ENCODE measurements around the gene SACM1L.

Gene SACM1L

GRCh38 chr3:45654397-45654944 is 34.7 kb upstream of the SACM1L start:
- Histone ChIP-seq H3K4me1 (ENCODE audit: control insufficient read depth, low read depth, low read length) (no peaks in the 10 kb centered on the region), H2BK5ac (ENCODE audit: low read length) (no peak overlapping the region), H3K4me3 (ENCODE audit: low read length) (no peak overlapping the region), H3K27ac (ENCODE audit: low read depth, low read length) (no peak overlapping the region), H3K36me3 (ENCODE audit: control insufficient read depth, insufficient read depth, low read length) (no peaks in the 10 kb centered on the region), H3K27me3 (ENCODE audit: insufficient read depth, low read length, poor library complexity) (no peaks in the 10 kb centered on the region), H3K9ac (ENCODE audit: low read length) (no peak overlapping the region), H3K4ac (ENCODE audit: low read depth, low read length) (no peak overlapping the region), H3K79me1 (ENCODE audit: low read length) (peaks cover 1% of the 10 kb centered on the region), H3K79me2 (ENCODE audit: control insufficient read depth, insufficient read depth, low read length) (no peaks in the 10 kb centered on the region), H3K18ac (ENCODE audit: low read length) (no peak overlapping the region), H3K4me2 (ENCODE audit: low read length) (no peak overlapping the region), H4K5ac (ENCODE audit: low read length) (no peak overlapping the region), H3K23ac (ENCODE audit: low read length) (no peak overlapping the region), H2AK5ac (ENCODE audit: low read length) (no peak overlapping the region), H3K56ac (ENCODE audit: low read length) (no peak overlapping the region), H2BK15ac (replicated peaks; ENCODE audit: low read depth) (no peak overlapping the region), H2BK120ac (ENCODE audit: low read depth, low read length) (no peak overlapping the region), H4K8ac (ENCODE audit: low read depth, low read length) (no peak overlapping the region)
- DNase-seq = no peak
- WGBS (ENCODE audit: extremely low coverage, insufficient coverage, low lambda C conversion rate) = no CpG with 5 or more reads among the region's 6 CpGs

DNA sequence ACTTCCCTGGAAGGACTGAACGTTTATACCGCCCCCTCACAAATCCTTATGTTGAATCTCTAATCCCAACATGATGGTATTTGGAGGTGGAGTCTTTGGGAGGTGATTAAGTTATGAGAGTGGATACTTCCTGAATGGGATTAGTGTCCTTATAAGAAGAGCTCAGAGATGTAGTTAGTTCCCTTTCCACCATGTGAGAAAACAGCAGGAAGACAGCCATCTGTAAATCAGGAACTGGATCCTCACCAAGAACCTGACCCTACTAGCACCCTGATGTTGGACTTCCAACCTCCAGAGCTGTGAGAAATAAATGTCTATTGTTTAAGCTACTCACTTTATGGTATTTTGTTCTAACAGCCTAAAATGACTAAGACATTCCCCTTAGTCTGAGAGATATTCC is 33.3 kb upstream of the SACM1L start:
- Histone ChIP-seq H3K18ac (ENCODE audit: low read length) (no peak overlapping the region), H3K36me3 (ENCODE audit: control insufficient read depth, insufficient read depth, low read length) (no peaks in the 10 kb centered on the region), H3K27me3 (ENCODE audit: insufficient read depth, low read length, poor library complexity) (no peaks in the 10 kb centered on the region), H2BK5ac (ENCODE audit: low read length) (no peak overlapping the region), H3K4ac (ENCODE audit: low read depth, low read length) (no peak overlapping the region), H3K4me2 (ENCODE audit: low read length) (no peak overlapping the region), H4K8ac (ENCODE audit: low read depth, low read length) (no peak overlapping the region), H3K23ac (ENCODE audit: low read length) (no peak overlapping the region), H3K79me1 (ENCODE audit: low read length) (peaks cover 1% of the 10 kb centered on the region), H2AK5ac (ENCODE audit: low read length) (no peak overlapping the region), H3K9ac (ENCODE audit: low read length) (no peak overlapping the region), H3K27ac (ENCODE audit: low read depth, low read length) (no peak overlapping the region), H3K4me3 (ENCODE audit: low read length) (no peak overlapping the region), H3K4me1 (ENCODE audit: control insufficient read depth, low read depth, low read length) (no peaks in the 10 kb centered on the region), H2BK15ac (replicated peaks; ENCODE audit: low read depth) (no peak overlapping the region), H2BK120ac (ENCODE audit: low read depth, low read length) (no peak overlapping the region), H3K79me2 (ENCODE audit: control insufficient read depth, insufficient read depth, low read length) (no peaks in the 10 kb centered on the region), H3K56ac (ENCODE audit: low read length) (no peak overlapping the region), H4K5ac (ENCODE audit: low read length) (no peak overlapping the region)
- DNase-seq = no peak
- no CpG with 5 or more reads among the region's 2 CpGs for WGBS (ENCODE audit: extremely low coverage, insufficient coverage, low lambda C conversion rate)

DNA sequence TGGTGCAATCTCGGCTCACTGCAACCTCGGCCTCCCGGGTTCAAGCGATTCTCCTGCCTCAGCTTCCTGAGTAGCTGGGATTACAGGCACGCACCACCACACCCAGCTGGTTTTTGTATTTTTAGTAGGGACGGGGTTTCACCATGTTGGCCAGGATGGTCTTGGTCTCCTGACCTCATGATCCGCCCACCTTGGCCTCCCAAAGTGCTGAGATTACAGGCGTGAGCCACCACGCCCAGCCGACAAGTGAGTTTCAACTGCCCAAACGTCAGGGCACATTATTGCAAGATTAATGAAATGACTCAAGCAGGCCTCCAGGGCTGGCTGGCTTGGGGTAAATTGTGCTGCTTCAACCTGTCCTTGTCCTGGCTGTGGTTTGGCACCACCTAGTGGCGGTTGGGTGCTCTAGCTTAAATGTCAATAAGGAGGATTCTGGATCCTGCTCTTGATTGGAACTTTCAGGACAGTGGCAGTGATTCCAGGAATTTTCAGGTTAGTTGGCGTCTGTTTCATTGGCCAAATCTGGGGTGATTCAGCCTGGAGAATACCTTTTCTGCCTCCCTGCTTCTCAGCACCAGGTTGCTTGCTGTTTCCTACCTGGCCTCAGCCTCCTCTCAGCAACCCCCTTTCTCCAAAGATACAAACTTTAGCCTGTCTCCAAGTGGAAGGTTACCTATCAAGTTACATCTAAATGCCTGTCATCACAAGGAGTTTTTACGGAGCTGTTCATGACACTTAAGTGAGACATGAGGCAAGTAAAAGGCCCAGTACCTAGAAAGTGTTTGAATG is 32.4 kb upstream of the SACM1L start:
- no peak overlapping the region for H4K8ac ChIP-seq (ENCODE audit: low read depth, low read length)
- H3K4ac ChIP-seq (ENCODE audit: low read depth, low read length) = no peak overlapping the region
- no peak overlapping the region for H2BK5ac ChIP-seq (ENCODE audit: low read length)
- peaks cover 1% of the 10 kb centered on the region for H3K79me1 ChIP-seq (ENCODE audit: low read length)
- H4K5ac ChIP-seq (ENCODE audit: low read length) = no peak overlapping the region
- no peak overlapping the region for H3K18ac ChIP-seq (ENCODE audit: low read length)
- H3K9ac ChIP-seq (ENCODE audit: low read length) = no peak overlapping the region
- H2BK120ac ChIP-seq (ENCODE audit: low read depth, low read length) = no peak overlapping the region
- H3K27ac ChIP-seq (ENCODE audit: low read depth, low read length) = no peak overlapping the region
- no peaks in the 10 kb centered on the region for H3K27me3 ChIP-seq (ENCODE audit: insufficient read depth, low read length, poor library complexity)
- no peak overlapping the region for H3K23ac ChIP-seq (ENCODE audit: low read length)
- no peak overlapping the region for H3K56ac ChIP-seq (ENCODE audit: low read length)
- H3K79me2 ChIP-seq (ENCODE audit: control insufficient read depth, insufficient read depth, low read length) = no peaks in the 10 kb centered on the region
- no peak overlapping the region for H2AK5ac ChIP-seq (ENCODE audit: low read length)
- H3K36me3 ChIP-seq (ENCODE audit: control insufficient read depth, insufficient read depth, low read length) = no peaks in the 10 kb centered on the region
- no peak overlapping the region for H3K4me2 ChIP-seq (ENCODE audit: low read length)
- no CpG with 5 or more reads among the region's 14 CpGs for WGBS (ENCODE audit: extremely low coverage, insufficient coverage, low lambda C conversion rate)
- no peaks in the 10 kb centered on the region for H3K4me1 ChIP-seq (ENCODE audit: control insufficient read depth, low read depth, low read length)
- DNase-seq = peak; percentile 97
- no peak overlapping the region for H3K4me3 ChIP-seq (ENCODE audit: low read length)
- H2BK15ac ChIP-seq (replicated peaks; ENCODE audit: low read depth) = no peak overlapping the region

- no peak overlapping the region for H4K5ac ChIP-seq (ENCODE audit: low read length)
- H3K56ac ChIP-seq (ENCODE audit: low read length) = no peak overlapping the region
- DNase-seq = no peak
- H3K9ac ChIP-seq (ENCODE audit: low read length) = no peak overlapping the region
- H3K4ac ChIP-seq (ENCODE audit: low read depth, low read length) = no peak overlapping the region
- H3K18ac ChIP-seq (ENCODE audit: low read length) = no peak overlapping the region
- no peaks in the 10 kb centered on the region for H3K27me3 ChIP-seq (ENCODE audit: insufficient read depth, low read length, poor library complexity)
- H2BK5ac ChIP-seq (ENCODE audit: low read length) = no peak overlapping the region
- H3K36me3 ChIP-seq (ENCODE audit: control insufficient read depth, insufficient read depth, low read length) = no peaks in the 10 kb centered on the region
- no peak overlapping the region for H2AK5ac ChIP-seq (ENCODE audit: low read length)
- WGBS (ENCODE audit: extremely low coverage, insufficient coverage, low lambda C conversion rate) = no CpG with 5 or more reads among the region's 4 CpGs
- no peaks in the 10 kb centered on the region for H3K79me2 ChIP-seq (ENCODE audit: control insufficient read depth, insufficient read depth, low read length)
- H2BK120ac ChIP-seq (ENCODE audit: low read depth, low read length) = no peak overlapping the region
- H3K79me1 ChIP-seq (ENCODE audit: low read length) = peaks cover 1% of the 10 kb centered on the region
- H3K27ac ChIP-seq (ENCODE audit: low read depth, low read length) = no peak overlapping the region
- H2BK15ac ChIP-seq (replicated peaks; ENCODE audit: low read depth) = no peak overlapping the region
- no peaks in the 10 kb centered on the region for H3K4me1 ChIP-seq (ENCODE audit: control insufficient read depth, low read depth, low read length)
- no peak overlapping the region for H3K4me3 ChIP-seq (ENCODE audit: low read length)
- no peak overlapping the region for H3K4me2 ChIP-seq (ENCODE audit: low read length)
- H4K8ac ChIP-seq (ENCODE audit: low read depth, low read length) = no peak overlapping the region
- H3K23ac ChIP-seq (ENCODE audit: low read length) = no peak overlapping the region
These were observed 31.3 kb upstream of the SACM1L start for GRCh38 chr3:45657853-45658252.

DNA sequence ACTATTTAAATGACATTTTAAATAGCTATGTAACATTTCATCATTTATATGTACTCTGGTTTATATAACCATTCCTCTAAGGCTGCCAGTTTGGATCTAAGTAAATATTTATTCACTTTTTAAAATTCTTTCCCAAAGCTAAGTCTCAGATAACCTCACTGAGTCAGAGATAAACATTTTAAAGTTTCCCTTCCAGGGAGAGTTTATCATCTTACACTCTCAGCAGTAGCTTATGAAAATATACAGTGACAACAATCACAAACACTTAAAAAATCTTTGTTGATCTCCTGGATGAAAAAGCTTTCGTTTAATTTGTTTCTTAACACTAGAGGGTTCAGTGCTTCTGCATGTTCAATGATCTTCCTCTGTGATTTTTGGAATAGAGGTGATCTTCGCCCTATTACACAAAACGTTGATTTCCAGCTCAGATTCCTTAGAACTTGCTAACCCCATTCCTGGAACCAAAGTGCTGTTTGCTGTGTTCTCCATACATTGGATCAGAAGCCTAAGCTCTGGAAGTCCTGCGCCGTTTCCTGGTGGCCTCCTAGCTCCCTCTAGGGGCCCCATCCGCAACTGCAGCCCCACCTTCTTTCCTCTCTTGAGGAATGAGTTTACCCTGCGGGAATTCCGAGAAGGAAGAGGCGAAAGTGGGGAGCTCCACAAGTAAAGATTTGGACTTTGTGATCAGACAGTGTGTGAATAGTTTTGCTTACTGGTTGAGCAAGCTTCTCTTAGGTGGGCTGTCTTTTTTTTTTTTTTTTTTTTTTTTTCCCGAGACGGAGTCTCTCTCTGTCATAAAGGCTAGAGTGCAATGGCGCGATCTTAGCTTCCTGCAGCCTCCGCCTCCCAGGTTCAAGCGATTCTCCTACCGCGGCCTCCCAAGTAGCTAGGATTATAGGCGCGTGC is 29.3 kb upstream of the SACM1L start:
- H3K27ac ChIP-seq (ENCODE audit: low read depth, low read length) = no peak overlapping the region
- no peak overlapping the region for H3K18ac ChIP-seq (ENCODE audit: low read length)
- H3K4me1 ChIP-seq (ENCODE audit: control insufficient read depth, low read depth, low read length) = no peaks in the 10 kb centered on the region
- peaks cover 3% of the 10 kb centered on the region for H3K79me1 ChIP-seq (ENCODE audit: low read length)
- no peak overlapping the region for H3K9ac ChIP-seq (ENCODE audit: low read length)
- no peak overlapping the region for H2BK120ac ChIP-seq (ENCODE audit: low read depth, low read length)
- no peak overlapping the region for H3K56ac ChIP-seq (ENCODE audit: low read length)
- no peaks in the 10 kb centered on the region for H3K27me3 ChIP-seq (ENCODE audit: insufficient read depth, low read length, poor library complexity)
- H3K4me2 ChIP-seq (ENCODE audit: low read length) = no peak overlapping the region
- WGBS (ENCODE audit: extremely low coverage, insufficient coverage, low lambda C conversion rate) = no CpG with 5 or more reads among the region's 19 CpGs
- no peak overlapping the region for H2AK5ac ChIP-seq (ENCODE audit: low read length)
- H2BK15ac ChIP-seq (replicated peaks; ENCODE audit: low read depth) = no peak overlapping the region
- no peak overlapping the region for H3K4me3 ChIP-seq (ENCODE audit: low read length)
- no peak overlapping the region for H4K8ac ChIP-seq (ENCODE audit: low read depth, low read length)
- no peak overlapping the region for H3K4ac ChIP-seq (ENCODE audit: low read depth, low read length)
- H3K79me2 ChIP-seq (ENCODE audit: control insufficient read depth, insufficient read depth, low read length) = no peaks in the 10 kb centered on the region
- H2BK5ac ChIP-seq (ENCODE audit: low read length) = no peak overlapping the region
- peak; percentile 85 for DNase-seq
- no peak overlapping the region for H3K23ac ChIP-seq (ENCODE audit: low read length)
- no peaks in the 10 kb centered on the region for H3K36me3 ChIP-seq (ENCODE audit: control insufficient read depth, insufficient read depth, low read length)
- no peak overlapping the region for H4K5ac ChIP-seq (ENCODE audit: low read length)

Data from mesendoderm (in vitro differentiated cells).